GM18517 (cell line): ENCODE results near the gene MALRD1.

Experiments
- ATAC-seq: cut with Tn5 transposase; IDR thresholded peaks from one replicate; pipeline ENCODE4 v1.9.1; 2021; ENCODE audit warnings: mild to moderate bottlenecking, moderate library complexity; ENCODE audit not compliant: unreplicated experiment

Gene MALRD1

DNA sequence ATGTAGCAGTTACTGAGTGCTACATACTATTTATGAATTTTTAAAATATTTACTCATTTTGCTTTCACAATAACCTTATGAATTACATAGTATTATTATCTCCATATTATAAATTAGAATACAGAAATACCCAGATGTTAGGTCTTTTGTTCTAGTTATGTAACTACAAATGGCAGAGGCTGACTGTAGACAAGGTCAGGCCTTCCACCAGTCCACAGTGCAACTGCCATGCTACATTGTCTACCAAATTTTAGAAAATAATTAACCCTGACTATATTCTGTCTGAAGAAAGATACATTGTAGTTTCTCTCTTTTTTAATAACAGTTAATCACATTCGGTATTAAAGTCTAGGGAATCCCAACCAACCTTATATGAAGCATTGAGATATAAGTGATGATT, 280.9 kb downstream of the MALRD1 start:
- no peak for ATAC-seq

DNA sequence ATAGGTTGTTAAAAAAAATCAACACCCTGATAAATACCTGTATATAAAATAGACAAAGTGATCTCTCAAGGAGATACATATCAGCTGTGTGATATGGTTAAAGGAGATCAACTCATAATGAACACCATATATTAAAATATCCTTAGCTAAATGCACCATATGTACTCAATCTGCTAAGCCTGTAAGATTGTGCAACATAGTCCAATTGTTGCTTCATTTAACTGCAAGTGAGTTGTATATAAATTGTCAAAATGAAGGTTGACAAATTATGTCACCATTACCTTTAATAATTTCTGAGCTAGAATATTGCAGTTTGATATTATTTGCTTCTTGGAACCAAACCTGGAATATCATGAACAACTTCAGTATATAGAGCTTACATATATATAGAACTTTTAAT, 283.7 kb downstream of the MALRD1 start:
- ATAC-seq = no peak

DNA sequence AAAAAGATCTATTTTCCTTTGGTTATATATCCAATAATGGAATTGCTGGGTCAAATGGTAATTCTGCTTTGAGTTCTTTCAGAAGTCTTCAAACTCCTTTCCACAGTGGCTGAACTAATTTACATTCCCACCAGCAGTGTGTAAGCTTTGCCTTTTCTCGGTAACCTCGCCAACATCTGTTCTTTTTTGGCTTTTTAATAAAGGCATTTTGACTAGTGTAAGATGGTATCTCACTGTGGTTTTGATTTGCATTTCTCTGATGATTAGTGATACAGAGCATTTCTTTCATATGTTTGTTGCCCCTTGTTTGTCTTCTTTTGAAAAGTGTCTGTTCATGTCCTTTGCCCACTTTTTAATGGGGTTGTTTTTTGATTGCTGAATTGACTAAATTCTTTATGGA, 285.0 kb downstream of the MALRD1 start:
- ATAC-seq = no peak

DNA sequence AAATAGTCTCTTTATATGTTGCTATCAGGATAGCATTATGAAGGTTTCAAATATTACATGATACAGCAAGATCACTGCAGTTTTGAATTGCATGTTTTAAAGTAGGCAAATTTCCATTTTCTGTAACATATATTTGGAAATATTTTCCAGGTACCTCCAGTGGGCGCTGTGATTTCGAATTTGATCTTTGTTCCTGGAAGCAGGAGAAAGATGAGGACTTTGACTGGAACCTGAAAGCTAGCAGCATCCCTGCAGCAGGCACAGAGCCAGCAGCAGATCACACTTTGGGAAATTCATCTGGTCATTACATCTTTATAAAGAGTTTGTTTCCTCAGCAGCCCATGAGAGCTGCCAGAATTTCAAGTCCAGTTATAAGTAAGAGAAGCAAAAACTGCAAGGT, 299.0 kb downstream of the MALRD1 start:
- ATAC-seq = no peak

DNA sequence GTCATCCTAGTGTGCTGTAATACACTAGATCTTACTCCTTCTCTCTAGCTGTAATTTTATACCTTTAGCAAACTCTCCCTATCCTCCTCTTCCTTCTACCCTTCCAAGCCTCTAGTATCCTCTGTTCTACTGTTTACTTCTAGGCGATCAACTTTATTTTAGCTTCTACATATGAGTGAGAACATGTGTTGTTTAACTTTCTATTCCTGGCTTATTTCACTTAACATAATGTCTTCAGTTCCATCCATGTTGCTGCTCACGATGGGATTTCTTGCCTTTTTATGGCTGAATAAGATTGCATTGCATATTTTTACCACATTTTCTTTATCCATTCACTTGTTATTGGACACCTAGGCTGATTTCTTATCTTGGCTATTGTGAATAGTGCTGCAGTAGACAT, 318.6 kb downstream of the MALRD1 start:
- ATAC-seq = no peak

DNA sequence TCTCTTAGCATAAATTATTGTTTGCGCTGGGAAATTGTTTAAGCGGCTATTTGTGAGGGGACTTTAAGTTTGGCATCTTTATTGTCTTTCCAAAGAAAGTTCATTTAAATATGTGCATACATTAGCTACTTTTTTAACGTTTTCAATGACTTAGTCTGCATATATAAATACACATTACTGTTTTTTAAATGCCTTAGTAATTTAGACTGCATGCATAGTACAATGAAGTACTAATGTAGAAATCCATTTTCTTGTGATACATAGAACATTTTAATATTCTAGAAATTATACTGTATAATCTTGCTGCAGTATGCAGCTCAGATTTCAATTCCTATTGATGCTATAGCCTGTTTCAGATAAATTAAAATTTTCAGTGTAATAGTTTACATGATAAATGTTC, 325.4 kb downstream of the MALRD1 start:
- ATAC-seq = no peak

DNA sequence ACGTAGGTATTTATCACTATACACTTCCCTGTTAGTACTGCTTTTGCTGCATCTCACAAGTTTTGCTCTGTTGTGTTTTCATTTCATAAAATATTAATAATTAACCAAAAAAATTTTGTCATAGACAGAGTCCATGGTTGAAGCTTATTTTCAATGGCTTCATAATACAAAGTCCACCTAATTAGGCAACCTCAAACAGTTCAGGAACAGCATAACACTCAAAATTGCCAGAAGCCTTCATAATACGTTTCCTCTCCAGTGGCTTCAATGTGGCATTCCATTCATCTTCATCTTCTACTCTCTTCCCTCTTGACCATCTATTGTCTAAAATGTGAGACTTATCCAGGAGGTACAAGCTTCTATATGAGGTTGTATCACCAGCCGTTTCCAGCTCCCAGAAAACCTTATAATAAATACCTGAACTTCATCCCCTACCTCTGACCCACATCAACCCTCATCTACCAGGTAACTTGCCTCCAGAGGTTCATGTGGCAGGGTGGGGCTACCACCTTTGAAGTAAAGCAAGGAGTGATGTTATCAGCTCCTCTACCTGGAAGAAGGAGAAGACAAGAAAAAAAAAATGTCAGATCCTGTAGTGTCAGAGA, 337.3 kb downstream of the MALRD1 start:
- ATAC-seq = no peak

DNA sequence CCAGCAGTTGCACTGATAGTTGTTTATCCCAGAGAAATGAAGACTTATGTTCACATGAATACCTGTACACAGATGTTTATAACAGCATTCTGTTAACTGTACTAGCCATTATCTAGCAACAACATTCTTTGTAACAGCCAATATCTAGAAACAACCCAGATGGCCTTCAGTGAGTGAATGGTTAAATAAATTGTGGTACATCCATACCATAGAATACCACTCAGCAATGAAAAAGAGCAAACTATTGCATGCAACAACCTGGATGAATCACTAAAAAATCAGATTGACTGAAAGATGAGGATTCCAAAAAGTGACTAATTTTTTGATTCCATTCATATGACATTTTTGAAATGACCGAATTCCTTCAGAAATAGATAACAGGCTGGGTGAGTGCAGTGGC, 360.3 kb downstream of the MALRD1 start:
- ATAC-seq = no peak

DNA sequence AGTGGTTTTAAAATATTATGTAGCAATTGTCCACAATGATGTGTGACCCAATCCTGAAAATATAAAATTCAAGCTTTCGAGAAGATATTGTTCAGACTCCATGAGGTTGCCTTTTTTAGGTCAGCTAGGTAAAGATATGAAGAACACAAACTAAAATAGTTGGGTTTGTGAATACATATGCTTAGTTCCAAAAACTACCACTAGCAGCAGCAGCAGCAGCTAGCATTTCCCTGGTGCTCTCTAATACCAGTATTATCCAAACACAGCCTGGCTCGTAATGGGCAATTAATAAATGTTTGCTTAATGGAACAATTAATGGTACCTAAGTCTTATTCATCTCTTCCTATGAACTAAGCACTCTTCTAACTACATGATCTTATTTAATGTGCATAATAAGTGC, 362.5 kb downstream of the MALRD1 start:
- no peak for ATAC-seq

DNA sequence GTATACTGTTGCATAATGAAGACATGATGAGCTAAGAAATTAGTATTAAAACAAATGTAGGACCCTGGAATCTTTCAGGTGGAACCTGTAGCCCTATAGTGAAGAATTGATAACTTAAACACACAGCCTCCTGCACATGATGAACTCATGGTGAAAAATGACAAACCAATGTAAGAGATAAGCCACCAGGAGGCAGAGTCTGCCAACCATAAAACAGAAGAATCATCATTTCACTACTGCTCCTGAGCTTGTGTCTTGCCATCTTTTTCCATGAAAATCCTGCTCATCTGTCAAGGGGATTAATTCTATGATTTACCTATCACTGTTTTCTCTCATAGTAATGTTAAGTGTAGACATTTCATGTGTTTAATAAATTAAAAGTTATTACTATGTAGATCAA, 363.9 kb downstream of the MALRD1 start:
- ATAC-seq = no peak

DNA sequence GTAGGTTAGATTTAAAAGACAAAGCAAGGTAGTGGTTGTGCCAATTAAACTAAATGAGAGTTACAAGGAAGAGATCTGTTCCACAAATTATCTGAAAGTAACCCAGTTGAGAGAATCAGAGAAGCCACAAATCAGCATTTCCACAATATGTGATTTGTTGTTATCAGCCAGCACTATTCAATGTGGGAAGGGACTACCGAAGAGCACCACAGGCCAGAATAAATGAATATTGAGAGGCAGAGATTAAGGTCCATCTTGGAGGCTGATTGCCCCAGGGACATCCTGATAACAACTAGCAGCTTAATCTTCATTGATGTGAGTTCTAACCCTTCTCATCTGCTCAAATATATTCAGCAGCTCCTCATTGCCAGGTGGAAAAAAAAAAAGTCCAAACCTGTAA, 367.6 kb downstream of the MALRD1 start:
- no peak for ATAC-seq

DNA sequence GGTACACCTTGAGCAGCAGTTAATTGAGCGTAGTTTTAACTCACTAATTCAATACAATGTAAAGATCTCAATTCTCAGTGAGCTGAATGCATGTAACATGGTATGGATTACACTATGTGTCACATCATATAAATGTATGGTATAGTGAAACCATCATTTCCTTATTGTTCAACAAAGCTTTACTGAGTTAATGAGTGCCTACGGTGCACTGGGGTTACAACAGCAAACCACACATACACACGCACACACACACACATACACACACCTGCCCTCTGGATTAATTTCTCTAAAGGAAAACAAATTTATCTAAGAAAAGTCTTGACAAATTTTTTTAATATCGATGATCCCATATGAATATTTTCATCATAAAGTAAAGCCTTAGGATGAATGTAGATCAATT, 369.1 kb downstream of the MALRD1 start:
- ATAC-seq = no peak

DNA sequence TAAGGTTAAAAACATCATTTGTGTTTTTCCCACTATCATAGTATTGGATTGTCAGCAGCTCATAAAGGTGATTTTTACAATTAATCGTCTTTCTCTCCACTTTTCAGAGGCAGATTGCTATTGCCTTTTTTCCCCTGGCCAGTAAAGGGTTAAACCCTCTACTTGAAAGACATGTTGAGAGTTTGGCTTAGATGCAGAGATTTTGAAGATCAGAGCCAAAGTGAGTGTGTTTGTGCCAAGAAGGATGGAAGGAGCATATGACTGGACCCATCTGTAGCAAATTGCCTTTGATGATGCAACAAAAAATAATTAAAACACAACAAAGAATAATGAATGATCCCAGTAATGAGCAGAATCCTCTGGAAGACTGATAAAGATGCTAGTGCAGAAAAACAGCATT, 373.1 kb downstream of the MALRD1 start:
- ATAC-seq = no peak

DNA sequence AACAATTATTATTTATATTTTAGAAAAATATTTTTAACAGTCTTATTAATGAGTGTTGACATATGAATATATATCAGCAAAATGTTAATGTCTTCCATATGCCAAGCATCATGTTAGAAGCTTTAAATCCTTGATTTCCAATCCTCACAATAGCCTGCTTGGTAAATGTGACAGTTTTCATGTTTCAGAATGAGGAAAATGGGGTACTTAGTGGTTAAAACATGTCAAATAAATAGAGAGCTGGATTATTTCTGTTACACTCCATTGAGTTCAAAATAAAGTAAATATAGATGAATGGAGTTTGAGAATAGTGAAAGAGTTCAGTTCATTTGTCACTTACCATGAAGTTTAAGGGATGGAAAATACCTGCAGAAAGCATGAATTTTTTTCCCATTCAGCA, 377.4 kb downstream of the MALRD1 start:
- ATAC-seq = no peak

DNA sequence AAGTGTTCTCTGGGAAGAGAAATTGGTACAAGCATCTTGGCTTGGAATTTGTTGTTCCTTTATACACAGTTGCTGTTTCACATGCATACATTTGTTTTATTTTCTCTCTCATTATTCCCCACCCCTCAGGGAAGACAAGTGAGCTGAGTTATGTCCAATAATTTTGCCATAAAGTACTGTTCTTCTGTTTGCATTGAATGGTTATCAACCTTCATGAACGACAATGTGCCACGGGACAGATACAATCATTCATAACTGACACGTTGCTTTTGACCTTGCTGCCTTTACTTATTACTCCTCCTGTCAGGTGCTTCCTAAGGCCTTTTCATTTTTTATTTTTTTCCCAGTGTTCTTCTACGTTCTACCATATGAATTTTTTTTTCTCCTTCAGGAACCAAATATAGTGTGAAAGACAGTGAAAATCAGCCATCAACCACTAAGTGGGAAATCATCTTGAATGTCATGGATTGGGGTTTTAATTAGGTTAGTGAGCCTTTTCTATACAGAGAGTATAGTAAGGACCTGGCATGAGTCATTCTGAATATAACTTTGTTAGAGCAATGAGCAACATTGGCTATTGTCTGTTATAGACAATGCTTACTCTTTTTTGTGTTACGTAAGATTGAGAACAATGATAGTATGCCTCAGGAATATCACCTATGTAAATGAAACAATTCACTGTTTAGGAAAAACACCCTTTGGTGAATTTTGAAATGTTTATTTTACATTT, 383.2 kb downstream of the MALRD1 start:
- no peak for ATAC-seq

DNA sequence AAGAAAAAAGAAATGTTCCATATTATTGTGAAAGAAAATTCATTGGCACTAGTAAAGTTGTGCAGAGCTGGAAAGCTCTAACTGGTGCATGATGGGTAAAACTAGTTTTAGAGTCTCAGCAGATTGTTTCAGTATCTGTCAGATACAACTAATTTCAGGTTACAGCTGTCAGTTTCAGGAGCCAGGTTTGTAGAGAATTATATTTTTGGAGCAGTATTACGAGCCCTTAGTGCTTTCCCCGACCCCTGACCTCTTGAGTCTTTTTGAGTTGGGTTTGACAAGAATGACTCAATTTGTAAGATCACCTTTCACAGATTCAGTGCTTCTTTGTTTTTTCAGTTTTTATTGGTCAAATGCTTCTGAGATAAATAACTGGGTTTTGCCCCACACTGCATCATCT, 401.3 kb downstream of the MALRD1 start:
- ATAC-seq = no peak

DNA sequence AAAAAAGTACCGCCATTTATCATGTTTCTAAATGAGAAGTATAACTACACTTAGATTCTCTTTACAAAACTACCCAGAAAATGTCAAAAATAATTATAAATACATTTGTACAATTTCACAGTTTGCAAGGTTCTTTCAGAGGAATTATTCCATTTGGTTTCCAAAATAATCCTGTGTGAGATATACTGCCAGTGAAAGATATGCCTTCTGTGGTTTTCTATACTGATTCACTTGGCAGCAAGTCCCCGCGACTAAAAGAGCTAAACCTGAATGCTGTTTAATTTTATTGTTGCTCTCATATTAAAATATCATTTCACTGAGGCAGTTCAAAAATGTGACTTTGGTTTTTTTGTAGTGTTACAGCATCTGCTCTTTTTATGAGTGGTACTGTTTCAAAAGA, 402.8 kb downstream of the MALRD1 start:
- no peak for ATAC-seq

DNA sequence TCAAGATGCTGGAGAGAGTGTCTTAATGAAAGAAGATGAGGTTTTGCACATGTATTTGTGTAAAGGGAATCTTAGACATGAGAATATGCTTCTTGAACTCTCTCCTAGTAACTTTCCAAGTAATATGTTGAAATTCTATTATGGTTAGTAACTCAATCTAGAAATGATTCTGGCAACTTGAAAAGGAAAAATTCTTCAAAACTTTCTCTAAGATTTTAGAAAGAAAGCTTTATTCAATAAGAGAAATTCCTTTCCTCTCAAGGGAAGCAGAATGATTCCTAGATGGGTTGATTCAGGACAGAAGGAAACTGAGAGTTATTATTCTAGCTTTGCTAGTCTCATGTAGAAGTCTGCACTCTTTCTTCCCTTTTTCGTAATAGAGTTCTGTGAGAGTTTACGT, 403.3 kb downstream of the MALRD1 start:
- no peak for ATAC-seq

DNA sequence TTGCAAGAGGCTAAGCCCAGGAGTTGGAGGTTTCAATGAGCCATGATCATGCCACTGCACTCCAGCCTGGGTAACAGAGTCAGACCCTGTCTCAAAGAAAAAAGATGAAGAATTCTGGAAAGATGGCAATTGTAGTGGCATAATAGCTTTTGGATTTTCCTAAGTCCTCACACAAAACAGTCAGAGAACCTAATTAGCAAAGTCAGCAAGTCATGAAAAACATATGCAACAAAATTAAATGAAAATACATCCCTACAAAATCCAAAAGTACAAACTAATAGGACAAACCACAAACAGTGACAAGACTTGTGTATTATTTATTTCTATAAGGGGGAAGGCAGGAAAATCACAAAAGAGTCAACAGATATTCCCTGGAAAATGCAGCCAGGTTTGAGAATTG, 405.4 kb downstream of the MALRD1 start:
- ATAC-seq = no peak

DNA sequence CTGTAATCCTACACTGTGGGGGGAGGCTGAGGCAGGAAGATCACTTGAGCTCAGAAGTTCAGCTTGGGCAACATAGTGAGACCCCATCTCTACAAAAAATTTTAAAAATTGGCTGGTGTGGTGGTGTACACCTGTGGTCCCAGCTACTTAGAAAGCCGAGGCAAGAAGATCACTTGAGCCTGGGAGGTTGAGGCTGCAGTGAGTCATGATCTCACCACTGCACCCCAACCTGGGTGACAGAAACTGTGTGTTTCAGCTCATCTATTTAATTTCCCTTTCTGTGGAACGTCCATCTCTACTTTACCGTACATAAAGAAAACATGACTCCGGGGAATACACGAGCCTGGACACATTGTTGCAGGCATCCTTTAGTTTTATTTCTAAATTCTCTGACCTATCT, 413.0 kb downstream of the MALRD1 start:
- ATAC-seq = no peak

DNA sequence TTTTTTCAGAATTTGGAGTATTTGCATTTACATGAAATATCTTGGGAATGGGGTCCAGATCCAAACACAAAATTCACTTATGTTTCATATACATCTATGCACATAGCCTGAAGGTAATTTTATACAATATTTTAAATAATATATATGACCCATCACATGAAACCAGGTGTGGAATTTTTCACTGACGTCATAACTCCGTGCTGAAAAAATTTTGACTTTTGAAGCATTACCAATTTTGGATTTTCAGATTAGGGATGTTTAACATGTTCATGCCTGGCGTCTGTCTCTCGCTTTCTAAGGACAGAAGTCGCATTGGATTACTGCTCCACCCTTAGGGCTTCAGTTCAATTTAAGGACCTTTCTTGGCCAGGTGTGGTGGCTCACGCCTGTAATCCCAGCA, 418.1 kb downstream of the MALRD1 start:
- ATAC-seq = no peak

DNA sequence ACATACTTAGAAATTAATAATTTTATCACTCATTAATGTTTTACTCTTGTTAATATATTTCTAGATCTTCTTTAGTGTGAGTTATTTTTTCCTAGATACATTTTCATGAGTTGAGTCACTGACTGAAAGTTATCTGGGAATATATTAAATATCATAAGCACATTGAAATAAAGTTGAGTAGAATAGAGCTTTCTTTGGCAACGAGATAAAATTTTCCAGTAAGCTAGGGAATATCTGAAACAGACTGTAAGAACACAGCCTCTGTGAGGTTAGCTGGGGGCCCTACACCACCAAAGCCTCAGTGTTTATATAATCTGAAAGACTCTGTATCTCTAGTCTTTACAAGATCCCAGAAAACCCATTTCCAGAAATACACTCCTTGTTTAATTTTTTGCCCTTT, 419.8 kb downstream of the MALRD1 start:
- no peak for ATAC-seq

DNA sequence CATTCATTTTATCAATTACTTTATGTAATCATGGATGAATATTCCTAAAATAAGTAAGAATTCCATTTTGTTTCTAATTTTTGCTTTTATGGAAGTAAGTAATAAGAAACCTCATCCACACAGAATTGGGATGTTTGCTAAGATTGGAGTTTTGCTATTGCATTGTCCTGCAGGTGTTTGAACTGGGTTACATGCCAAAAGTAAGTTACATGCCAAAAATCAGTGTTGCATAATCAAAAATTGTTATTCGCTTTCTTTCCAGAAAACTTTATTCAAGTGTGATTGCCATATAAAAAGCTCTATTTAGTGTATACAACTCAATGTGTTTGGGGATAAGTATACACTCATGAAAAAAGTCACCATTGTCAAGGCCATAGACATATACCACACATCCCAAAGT, 420.9 kb downstream of the MALRD1 start:
- no peak for ATAC-seq
